Measurements from ENCODE around the gene NCF2. TPM values are rescaled to one million over a fixed set of nuclear protein-coding genes. Genes with fewer than 3 reads are reported as not detected.

The NCF2 gene
- total and polyA plus RNA-seq, 2 donors (not counting 1 experiment from before 2014, with no cell fraction given): 9.9 to 10.5 TPM

DNA sequence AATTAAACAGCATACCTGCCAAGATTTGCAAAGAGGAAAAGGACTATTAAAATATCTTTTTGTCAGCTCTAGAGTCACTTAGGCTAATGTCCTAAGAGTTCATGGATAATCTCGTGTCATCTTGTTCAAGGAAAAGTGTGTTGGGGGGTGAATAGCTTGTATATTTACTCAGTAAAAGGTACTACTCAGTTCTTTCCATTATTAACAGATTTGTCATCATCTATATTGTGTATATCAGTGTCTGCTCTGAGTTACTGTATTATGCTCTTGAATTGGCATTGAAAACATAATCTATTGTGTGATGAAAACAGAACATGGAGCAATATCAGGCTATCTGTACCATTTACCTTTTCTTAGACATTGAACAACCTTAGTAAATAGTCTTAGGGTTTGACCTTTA, 76.0 kb downstream of the NCF2 start:
- no peak for DNase-seq
- no peaks in the 10 kb centered on the region for H3K9me3 Mint-ChIP-seq (ENCODE audit: insufficient read depth)
- Histone ChIP-seq H3K4me2 (replicated peaks; ENCODE audit: low read depth, low read length, poor library complexity, severe bottlenecking) (no peak overlapping the region), H2AFZ (ENCODE audit: insufficient read depth, low read depth, low read length, poor library complexity, severe bottlenecking) (no peak overlapping the region), H4K20me1 (ENCODE audit: control insufficient read depth, insufficient read depth, low read length, poor library complexity, severe bottlenecking) (peaks cover 16% of the 10 kb centered on the region), H3K27ac (ENCODE audit: low read length in 2 of 2) (no peak overlapping the region), H3K4me1 (ENCODE audit: control insufficient read depth in 2 of 2, insufficient read depth in 2 of 2, low read length in 2 of 2) (no peaks in the 10 kb centered on the region), H3K36me3 (replicated peaks in 1 of 2; ENCODE audit: control extremely low read depth in 1 of 2, control insufficient read depth in 1 of 2, extremely low read depth in 1 of 2, insufficient read depth in 2 of 2, low read length in 1 of 2) (peaks cover 5 to 35% of the 10 kb centered on the region in 2 experiments), H3K9ac (ENCODE audit: low read length) (no peak overlapping the region), H3K79me2 (ENCODE audit: control insufficient read depth, insufficient read depth, low read length) (peaks cover 8% of the 10 kb centered on the region), H3K9me3 (ENCODE audit: control extremely low read depth in 1 of 3, control insufficient read depth in 2 of 3, insufficient read depth in 1 of 3, low read length in 2 of 3) (no peaks in the 10 kb centered on the region), H3K4me3 (ENCODE audit: control extremely low read depth in 1 of 5, extremely low read depth in 1 of 5, insufficient read depth in 1 of 5, low read depth in 2 of 5, low read length in 4 of 5) (no peak overlapping the region), H3K27me3 (replicated peaks in 1 of 4; ENCODE audit: control extremely low read depth in 1 of 4, control insufficient read depth in 3 of 4, insufficient read depth in 4 of 4, low read length in 3 of 4) (no peaks in the 10 kb centered on the region)
- no peak overlapping the region for H3K27ac Mint-ChIP-seq
- intact Hi-C loops (cut with micrococcal nuclease): loop anchor here (5.0 kb wide), 1 partner anchor 37 kb away; no protein-coding TSS in a partner anchor
- TF ChIP-seq, protein P1, sequence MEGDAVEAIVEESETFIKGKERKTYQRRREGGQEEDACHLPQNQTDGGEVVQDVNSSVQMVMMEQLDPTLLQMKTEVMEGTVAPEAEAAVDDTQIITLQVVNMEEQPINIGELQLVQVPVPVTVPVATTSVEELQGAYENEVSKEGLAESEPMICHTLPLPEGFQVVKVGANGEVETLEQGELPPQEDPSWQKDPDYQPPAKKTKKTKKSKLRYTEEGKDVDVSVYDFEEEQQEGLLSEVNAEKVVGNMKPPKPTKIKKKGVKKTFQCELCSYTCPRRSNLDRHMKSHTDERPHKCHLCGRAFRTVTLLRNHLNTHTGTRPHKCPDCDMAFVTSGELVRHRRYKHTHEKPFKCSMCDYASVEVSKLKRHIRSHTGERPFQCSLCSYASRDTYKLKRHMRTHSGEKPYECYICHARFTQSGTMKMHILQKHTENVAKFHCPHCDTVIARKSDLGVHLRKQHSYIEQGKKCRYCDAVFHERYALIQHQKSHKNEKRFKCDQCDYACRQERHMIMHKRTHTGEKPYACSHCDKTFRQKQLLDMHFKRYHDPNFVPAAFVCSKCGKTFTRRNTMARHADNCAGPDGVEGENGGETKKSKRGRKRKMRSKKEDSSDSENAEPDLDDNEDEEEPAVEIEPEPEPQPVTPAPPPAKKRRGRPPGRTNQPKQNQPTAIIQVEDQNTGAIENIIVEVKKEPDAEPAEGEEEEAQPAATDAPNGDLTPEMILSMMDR (IDR thresholded peaks at IDR 0.05): no peak
- no peak for TF ChIP-seq EZH2 (IDR thresholded peaks at IDR 0.05; ENCODE audit: borderline replicate concordance, insufficient read depth, low read depth, low read length, poor library complexity, severe bottlenecking)
- no peaks in the 10 kb centered on the region for H3K27me3 Mint-ChIP-seq
- CTCF ChIA-PET: no interaction called here
- H3K4me3 Mint-ChIP-seq: no peak overlapping the region
- H3K4me1 Mint-ChIP-seq: peaks cover 11% of the 10 kb centered on the region
- WGBS (ENCODE audit: insufficient coverage): no CpG with 5 or more reads among the region's 1 CpG
- POLR2A ChIA-PET: no interaction called here
- no peak for ATAC-seq (ENCODE audit: low read depth)

DNA sequence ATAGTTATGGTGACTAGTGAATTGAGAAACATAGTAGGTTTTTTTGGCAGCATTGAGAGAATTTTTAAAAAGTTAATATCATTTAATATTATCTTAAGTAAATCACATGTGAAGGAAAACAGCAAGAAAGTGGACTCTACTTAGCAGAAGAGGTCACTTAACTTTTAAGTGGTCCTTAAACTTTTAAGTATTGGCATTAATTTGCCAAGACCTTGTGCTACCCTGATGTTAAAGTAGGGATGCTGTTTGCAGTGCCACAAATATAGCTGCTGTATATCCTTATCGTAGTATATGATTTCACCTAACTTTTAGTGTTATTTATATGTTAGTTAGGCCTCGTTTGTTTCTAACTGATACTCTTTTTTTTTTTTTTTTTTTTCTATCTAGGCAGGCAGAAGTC, 77.8 kb downstream of the NCF2 start:
- Histone ChIP-seq H3K27me3 (replicated peaks in 1 of 4; ENCODE audit: control extremely low read depth in 1 of 4, control insufficient read depth in 3 of 4, insufficient read depth in 4 of 4, low read length in 3 of 4) (no peaks in the 10 kb centered on the region), H2AFZ (ENCODE audit: insufficient read depth, low read depth, low read length, poor library complexity, severe bottlenecking) (no peak overlapping the region), H3K79me2 (ENCODE audit: control insufficient read depth, insufficient read depth, low read length) (peaks cover 17% of the 10 kb centered on the region), H3K9me3 (ENCODE audit: control extremely low read depth in 1 of 3, control insufficient read depth in 2 of 3, insufficient read depth in 1 of 3, low read length in 2 of 3) (no peaks in the 10 kb centered on the region), H3K4me3 (ENCODE audit: control extremely low read depth in 1 of 5, extremely low read depth in 1 of 5, insufficient read depth in 1 of 5, low read depth in 2 of 5, low read length in 4 of 5) (no peak overlapping the region), H3K4me1 (ENCODE audit: control insufficient read depth in 2 of 2, insufficient read depth in 2 of 2, low read length in 2 of 2) (no peaks in the 10 kb centered on the region), H3K9ac (ENCODE audit: low read length) (no peak overlapping the region), H4K20me1 (ENCODE audit: control insufficient read depth, insufficient read depth, low read length, poor library complexity, severe bottlenecking) (peaks cover 17% of the 10 kb centered on the region), H3K4me2 (replicated peaks; ENCODE audit: low read depth, low read length, poor library complexity, severe bottlenecking) (no peak overlapping the region), H3K27ac (ENCODE audit: low read length in 2 of 2) (no peak overlapping the region), H3K36me3 (replicated peaks in 1 of 2; ENCODE audit: control extremely low read depth in 1 of 2, control insufficient read depth in 1 of 2, extremely low read depth in 1 of 2, insufficient read depth in 2 of 2, low read length in 1 of 2) (peaks cover 3 to 21% of the 10 kb centered on the region in 2 experiments)
- POLR2A ChIA-PET: no interaction called here
- no peak overlapping the region for H3K27ac Mint-ChIP-seq
- ATAC-seq (ENCODE audit: low read depth): no peak
- no peak for TF ChIP-seq EZH2 (IDR thresholded peaks at IDR 0.05; ENCODE audit: borderline replicate concordance, insufficient read depth, low read depth, low read length, poor library complexity, severe bottlenecking)
- TF ChIP-seq, protein P1 (IDR thresholded peaks at IDR 0.05): no peak
- CTCF ChIA-PET: interaction anchor here (0.8 to 1.2 kb wide), 2 partner anchors 10 to 43 kb away, joined by 3 read pairs; no protein-coding TSS in a partner anchor
- DNase-seq: no peak
- H3K9me3 Mint-ChIP-seq (ENCODE audit: insufficient read depth): no peaks in the 10 kb centered on the region
- no peaks in the 10 kb centered on the region for H3K27me3 Mint-ChIP-seq
- WGBS (ENCODE audit: insufficient coverage): no CpG with 5 or more reads among the region's 2 CpGs
- H3K4me3 Mint-ChIP-seq: no peak overlapping the region
- intact Hi-C loops (cut with micrococcal nuclease): loop anchor here (5.0 kb wide), 1 partner anchor 35 kb away; no protein-coding TSS in a partner anchor
- peaks cover 11% of the 10 kb centered on the region for H3K4me1 Mint-ChIP-seq

All from B cell (primary cell).